GM19099 (cell line): Measurements from ENCODE around the gene SLC6A3.
A peak's percentile ranks its signal among the peaks of the same experiment; 100 is the strongest.

Source experiments
- POLR2A ChIP-seq: IDR thresholded peaks from 3 replicates; pipeline ENCODE4 v1.6.1; 2011; ENCODE audit warnings: low read depth; ENCODE audit not compliant: insufficient read length; ENCODE audit errors: extremely low read depth

Gene SLC6A3

DNA sequence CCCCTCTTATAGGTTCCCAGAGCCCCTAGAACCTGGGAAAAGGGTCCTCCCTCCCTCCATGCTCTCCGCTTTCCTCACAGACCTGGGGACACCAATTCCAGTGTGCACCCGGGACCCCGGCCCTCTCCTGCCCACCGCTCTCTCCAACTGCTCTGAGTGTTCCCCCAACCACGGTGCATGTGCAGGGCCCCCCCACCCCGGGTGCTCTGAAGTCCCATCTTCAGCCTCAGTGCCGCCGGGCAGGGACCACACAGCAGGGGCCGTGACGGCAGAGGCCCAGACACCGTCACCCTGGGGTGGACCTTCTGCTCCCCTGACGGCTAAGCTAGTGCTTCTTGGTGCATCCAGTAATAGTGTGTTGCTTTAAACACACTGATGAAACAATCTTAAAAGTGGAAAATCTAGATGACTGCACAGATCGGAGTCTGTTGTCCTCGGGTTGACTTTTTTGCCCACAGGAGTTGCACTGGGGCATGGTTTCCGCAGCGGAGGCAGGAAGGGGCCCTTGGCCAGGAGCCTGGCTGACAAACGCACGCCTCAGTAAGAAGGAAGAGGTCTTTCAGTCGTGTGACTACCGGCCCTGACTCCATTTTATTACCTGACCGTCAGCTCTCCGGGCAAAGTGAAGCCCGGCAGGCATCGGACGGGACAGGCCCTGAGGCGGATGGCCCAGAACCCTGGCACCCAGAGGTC is 36.2 kb upstream of the SLC6A3 start:
- no peak for TF ChIP-seq POLR2A

DNA sequence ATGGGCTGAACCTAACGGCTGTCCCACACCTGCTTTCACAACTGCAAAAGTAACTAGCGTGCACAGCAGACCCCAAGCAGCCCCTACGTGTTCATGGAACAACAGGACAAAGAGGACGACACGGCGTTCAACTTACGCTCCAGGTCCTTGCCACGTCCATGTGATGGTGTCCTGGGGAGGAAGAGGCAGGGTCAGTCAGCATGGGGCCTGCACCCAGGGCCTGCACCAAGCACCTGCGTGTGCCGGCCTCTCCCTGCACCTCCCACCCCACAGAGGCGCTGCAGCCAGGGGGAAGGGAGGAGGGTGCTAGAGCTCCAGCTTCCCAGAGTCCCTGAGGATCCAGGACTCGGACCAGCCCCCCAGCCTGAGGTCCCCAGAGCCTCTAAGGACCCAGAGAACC is 35.6 kb upstream of the SLC6A3 start:
- TF ChIP-seq POLR2A = peak; percentile 13

DNA sequence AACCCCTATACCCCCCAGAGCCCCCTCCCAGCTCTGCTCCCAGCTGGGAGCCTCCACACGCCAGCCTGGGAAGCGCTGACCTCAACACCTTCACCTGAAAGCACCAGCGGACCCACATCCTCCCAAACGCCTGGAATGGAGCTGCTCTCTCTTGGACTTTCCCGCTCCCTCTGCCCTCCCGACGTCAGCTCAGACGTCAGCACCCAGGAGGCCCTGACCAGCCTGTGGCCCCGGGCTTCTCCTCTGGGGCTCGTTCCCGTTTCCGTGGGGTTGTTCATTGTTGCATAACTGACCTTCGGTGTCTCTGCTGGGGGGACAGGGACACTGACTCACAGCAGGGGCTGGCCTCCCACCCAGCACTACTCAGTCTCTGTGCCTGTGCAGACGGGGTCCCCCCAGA is 35.0 kb upstream of the SLC6A3 start:
- peak; percentile 3 for TF ChIP-seq POLR2A

DNA sequence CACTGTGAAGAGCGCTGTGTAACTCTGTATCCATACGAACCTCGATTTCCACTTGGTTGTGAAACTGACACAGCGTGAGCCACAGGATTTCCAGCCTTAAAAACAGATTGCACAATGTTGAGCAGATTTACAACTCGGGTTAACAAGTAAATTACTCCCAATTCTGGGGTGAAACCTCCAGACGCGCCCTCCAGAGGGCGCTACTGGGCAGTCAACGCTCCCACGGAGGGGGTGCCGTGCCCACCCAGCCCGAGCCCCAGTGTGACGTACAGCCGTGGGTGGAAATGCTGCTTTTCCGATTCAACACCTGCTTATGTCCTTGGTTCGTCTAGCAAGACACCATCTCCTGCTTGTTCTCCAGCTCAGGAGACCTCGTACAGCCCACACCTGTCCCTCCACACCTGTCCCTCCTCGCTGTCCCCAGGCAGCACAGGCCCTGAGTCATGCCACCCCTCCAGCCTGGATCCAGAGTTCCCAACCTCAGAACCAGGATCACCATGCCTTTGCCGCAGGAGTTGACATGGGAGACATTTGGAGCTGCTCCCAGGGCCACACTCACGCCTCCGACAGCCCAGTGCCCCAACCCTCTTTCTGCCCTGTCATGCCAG is 34.4 kb upstream of the SLC6A3 start:
- TF ChIP-seq POLR2A = peak; percentile 6

DNA sequence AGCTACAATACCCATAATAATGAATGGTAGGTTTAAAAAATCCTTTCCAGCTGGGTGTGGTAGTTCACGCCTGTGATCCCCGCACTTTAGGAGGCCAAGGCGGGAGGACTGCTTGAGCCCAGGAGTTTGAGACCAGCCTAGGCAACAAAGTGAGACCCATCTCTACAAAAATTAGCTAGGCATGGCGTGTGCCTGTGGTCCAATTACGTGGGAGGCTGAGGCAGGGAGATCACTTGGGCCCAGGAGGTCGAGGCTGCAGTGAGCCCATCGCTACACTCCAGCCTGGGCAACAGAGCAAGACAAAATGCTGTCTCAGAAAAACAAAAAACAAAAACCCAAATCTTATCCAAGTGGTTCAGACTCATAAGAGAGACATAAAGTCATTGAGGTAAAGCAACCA is 33.8 kb upstream of the SLC6A3 start:
- TF ChIP-seq POLR2A = no peak

DNA sequence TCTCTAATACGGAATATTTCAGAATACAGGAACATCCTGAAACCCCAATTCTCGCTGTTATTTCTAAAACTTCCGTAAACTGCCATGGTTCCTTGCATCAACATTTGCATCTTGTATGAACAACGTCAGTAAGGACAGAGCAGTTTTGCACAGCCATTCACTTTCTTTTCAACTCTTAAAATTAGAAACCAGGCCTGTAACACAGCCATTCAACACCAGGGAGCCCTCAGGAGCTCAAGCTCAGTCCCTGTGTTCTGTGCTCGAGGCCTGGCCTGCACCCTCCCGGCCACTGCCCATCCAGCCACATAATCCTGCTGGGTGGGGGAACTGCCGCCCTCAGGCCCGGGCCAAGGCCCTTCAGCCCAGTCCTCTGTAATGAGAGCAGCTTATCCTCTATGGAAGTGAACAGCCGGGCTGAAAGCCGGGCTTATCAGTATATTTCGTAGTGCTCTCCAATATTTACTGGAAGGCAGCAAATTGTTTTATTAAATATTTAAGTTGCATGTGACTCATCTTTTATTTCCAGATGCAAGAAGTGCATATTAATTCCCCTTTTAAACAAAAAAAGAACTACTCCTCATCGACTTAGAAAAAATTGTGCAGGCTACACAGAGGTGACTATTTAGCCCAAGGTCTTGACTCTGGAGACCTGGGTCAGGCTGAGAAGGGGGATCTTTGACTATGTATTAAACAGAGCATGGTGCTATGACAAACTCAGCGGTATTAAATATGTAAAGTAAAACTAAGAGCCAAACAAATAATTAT is 33.2 kb upstream of the SLC6A3 start:
- no peak for TF ChIP-seq POLR2A

DNA sequence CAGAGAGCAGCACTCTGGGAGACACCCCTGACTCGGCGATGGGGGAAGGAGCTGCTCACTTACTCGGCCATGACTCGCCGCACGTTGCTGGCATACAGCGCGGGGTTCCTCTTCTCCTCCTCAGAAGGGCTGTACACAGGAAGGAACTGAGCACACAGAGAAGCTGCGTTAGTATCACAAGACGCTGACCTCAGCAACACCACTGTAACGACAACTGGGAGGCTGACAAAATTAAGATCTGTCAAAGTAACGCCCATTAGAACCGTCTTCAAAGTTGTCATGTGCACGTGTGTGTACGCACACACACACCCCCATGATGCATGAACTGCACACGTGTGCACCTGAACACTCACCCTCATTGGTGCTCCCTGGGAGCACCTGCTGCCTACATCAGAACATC is 32.1 kb upstream of the SLC6A3 start:
- TF ChIP-seq POLR2A = no peak

DNA sequence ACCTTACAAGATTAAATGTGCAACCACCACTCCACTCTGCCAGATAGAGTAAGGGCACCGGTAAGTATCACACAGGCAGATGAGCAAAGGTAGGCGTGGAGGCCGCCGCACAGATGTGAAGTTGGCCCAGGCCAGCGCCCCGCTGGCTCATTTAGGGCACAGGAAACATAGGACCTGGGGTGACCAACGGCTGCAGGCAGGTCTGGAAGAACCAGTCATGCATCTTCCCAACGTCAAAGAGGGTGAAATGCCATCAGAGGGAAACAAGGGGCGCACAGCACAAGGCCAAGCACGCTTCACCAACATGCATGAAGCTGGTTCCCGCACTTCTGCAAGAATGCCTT is 31.7 kb upstream of the SLC6A3 start:
- TF ChIP-seq POLR2A = no peak

DNA sequence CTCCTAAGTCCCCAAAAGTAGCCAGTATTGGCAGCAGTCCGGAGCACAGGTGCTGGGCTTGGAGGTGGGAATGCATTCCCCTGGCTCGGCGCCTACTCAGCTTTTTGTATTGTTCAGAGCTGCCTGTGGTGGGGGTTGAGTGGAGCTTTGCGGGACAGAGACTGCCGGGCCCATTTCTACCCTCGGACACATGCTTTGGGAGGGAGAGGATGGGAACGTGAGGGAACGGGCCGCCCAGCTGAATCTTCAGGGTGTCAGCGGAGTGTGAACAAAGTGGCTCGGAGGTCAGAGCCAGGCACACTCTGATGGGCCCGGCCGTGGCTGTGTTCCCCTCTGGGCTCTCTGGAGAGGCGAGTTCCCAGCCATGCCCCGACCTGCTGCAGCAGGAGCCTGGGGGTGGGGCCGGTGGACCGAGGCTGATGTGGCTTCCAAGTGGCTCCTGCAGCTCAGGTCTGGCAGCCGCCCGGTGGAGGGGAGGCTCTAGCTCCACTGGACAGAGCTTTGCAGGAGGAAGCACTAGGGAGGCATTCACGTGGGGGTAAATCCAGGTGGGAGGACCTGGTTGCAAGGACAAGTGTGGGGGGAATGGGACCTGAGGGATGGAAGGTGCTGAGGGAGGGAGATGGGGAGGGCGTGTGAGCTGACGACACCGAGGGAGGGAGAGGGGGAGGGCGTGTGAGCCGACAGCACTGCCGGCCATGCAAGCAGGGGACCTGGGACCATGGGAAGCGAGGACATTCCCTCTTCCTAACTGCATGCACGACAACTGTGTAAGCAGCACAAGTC is 31.1 kb upstream of the SLC6A3 start:
- TF ChIP-seq POLR2A = no peak

DNA sequence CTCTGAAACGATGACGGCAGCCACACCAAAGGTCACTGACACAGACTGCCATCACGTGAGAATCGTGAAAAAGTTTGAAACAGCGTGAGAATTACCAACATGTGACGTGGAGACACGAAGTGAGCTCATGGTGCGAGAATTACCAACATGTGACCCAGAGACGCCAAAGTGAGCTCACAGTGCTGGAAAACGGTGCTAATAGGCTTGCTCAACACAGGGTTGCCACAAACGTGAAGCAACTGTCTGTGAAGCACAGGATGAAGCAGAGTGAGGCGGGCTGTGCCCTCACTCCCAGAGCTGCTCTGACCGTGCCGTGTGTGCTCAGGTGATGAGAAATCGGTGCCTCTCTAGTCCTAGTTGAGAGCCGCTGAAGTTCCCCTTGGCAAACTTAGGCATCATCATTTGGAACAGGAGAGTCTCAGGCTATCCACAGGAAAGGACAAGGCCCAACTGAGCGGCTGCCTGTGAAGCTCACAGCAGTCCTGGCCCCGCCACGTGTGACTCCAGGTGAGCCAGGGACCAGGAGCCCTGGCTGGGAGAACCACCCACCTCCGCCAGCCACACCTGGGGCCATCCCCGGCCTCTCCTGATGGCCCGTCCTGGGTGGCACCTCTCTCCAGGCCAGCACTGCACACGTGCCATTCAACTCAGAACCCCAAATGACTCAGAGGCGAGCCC is 29.8 kb upstream of the SLC6A3 start:
- TF ChIP-seq POLR2A = peak; percentile 13

DNA sequence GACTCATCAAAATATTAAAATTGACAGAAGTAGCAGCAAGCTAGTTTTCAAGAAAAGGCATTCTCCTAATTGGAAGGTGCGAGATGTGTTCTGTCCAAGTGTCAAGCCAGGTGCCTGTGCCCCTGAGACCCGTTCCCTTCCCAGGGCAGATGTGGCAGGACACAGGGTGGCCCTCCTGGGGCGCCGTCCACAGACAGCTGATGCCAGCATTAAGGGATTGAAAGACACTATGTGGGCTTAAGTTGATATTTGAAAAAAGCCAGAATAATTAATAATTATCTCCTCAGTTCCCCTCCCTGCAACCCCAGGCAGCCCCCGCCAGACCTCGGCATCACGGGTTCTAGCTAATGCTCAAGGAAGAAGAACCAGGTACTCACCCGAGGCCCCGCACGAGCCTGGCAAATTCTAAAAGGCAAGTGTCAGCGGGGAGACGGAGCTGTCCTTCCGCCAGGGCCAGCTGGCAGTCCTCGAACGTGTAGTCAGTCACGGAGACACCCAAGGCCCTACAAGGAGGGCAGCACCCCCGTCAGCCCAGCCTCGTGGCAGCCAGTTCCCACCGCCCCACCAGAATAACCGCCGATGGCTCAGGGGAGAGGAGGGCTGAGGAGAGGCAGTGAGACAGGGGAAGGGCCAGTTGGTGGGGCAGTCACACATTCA is 29.1 kb upstream of the SLC6A3 start:
- no peak for TF ChIP-seq POLR2A

DNA sequence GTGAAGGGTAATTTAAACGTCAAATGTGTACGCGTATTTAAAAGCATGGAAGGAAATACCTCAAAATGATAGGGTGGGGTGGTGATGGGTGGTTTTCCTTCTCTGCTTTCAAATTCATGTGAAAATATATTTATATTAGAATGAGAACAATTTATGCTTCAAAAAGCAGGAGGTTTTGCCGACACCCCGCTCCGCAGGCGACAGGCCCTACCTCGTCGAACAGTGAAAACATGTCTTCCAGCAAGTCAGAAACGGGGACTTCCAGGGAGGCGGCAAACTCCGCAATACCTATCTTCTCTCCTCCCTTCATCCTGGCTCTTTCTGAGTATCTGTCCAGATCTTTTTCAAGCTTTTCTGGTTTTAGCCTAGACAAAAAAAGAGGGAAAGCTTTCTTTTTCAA is 28.5 kb upstream of the SLC6A3 start:
- no peak for TF ChIP-seq POLR2A

DNA sequence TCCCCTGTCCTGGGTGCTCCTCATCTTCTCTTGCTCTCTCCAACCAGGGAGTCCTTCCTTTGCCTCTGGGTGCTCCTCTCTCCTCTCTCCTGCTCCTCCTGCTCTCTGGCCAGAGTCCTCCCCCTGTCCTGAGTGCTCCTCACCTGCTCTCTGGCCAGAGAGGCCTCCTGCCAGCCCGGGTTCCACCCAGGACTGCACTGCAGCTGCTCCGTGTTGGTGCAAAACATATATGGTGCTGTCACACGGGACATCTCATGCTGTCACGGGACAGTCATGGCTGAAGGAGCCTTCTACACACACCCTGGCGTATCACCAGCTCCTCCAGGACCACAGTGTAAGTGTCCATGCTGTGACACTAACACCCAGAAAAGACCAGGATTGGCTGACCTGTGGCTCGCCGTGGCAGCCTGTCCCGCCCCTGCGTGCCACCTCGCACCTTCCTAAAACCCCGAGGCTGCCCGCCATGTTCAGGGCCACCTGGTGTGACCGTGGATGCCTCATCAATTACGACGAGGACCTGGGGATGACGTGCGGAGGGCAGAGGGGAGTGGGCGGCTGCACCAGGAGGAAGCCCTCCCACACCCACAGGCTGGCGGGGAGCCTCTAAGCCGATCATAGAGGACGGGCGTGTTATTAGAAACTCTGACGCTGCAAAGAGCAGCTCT is 27.9 kb upstream of the SLC6A3 start:
- TF ChIP-seq POLR2A = no peak

DNA sequence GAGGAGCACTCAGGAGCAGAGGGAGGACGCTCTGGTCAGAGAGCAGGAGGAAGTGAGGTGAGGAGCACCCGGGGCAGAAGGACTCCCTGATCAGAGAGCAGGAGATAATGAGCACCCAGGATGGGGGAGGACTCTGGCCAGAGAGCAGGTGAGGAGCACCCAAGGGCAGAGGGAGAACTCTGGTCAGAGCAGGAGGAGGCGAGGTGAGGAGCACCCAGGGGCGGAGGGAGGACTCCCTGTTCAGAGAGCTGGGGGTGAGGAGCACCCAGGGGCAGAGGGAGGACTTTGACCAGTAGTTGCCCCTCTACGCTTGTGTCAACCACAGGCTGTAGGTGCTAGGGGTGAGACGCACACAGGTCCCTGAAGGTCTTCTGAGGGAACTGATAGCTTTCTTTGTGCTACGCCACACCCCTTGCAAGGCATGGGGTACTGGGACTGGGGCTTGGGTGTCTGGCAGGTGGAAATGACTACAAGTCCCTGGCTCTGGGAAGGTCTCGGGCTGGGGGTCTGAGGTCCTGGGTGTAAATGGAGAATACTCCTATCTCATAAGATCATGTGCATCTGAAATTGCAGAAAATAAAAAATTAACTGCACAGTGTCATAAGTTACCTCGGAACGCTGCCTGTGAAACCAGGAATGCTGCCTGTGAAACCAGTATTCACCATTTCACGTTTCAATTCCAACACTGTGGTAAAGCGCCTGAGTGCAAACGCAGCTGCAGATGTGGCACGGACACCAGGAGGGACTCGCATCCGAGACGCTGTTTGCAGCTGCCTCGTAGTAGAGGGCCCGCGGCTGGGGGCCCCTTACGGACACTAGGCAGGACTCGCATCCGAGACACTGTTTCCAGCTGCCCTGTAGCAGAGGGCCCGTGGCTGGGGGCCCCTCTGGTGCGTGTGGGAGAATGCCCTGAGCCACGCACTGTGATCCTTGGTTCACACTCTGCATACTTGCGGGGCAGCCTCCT is 27.0 kb upstream of the SLC6A3 start:
- TF ChIP-seq POLR2A = no peak
